Hematopoietic multipotent progenitor cell treated with erythropoietin and hydrocortisone succinate and interleukin-3 and kit ligand, for 6 days (in vitro differentiated cells): Measurements from ENCODE around the gene SERPINB5.

Source experiments
- DNase-seq: peaks from one replicate; pipeline ENCODE4 v3.0.0-alpha.2; 2015

SERPINB5 gene

GRCh38 chr18:63476668-63477067 lies at the start of gene SERPINB5:
SERPINB5 (plus strand) TSS chr18:63476958; CDS start chr18:63484429, 7,471 bp downstream.
- DNase-seq: no peak

GRCh38 chr18:63427558-63427957 lies 49.2 kb upstream of the SERPINB5 start:
- DNase-seq: peak; percentile 83

- no peak for DNase-seq
These were observed 46.2 kb upstream of the SERPINB5 start for GRCh38 chr18:63430526-63430925.

DNA sequence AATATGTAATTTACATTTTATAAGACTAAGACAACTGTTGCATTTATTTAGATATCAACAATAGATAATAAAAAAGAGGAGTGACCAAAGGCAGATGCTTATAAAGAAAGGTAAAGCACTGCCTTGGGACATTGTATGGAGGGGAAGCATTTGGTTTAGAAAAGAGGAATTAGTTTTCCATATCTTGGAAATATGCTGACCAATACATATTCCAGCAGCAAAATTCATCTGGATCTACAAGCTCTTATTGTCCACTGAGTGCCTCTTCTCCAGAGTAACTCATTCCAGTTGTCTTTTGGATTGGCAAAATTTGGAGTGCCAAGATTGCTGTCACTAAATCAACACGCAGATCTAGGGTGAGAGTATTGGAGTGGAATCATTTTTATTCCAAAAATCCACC lies 45.6 kb upstream of the SERPINB5 start:
- no peak for DNase-seq

DNA sequence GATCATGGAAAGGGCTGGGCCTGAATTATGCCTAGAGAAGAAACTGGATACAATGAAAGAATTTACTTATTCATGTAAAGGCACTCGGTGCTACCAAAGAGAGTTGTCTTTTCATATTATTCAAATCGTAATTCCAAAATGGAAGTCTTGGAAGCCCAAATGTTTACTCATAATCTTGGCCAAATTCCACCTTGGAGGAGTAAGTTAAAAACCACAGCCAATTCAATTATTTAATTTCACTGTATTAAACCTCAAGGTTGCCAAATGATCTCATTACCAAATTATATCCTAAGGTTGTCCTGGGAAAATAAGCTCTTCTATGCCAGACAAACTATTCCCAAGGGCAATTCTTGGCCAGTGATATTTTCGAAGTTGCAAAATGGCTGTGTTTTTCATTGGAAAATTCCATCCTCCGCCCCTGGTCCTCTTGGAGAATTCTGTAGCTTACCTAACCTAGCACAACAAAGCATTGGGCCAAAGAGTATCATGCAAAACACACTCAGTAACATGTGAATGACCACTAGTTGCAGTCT lies 43.4 kb upstream of the SERPINB5 start:
- DNase-seq: no peak

DNA sequence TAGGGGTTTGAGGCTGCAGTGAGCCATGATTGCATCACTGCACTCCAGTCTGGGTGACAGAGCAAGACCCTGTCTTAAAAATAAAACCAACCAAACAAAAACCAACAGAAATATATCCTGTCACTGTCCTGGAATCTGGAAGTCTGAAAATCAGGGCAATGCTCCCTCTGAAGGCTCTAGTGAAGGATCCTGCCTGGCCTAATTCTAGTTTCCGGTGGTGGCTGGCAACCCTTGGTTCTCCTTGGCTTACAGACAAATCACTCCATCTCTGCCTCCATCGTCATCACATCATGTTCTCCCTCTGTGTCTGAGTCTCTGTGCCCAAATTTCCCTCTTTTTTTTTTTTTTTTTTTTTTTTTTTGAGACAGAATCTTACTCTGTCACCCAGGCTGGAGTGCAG lies 38.6 kb upstream of the SERPINB5 start:
- no peak for DNase-seq

GRCh38 chr18:63439334-63439733 lies 37.4 kb upstream of the SERPINB5 start:
- DNase-seq: peak; percentile 85

GRCh38 chr18:63440219-63440618 lies 36.5 kb upstream of the SERPINB5 start:
- no peak for DNase-seq

DNA sequence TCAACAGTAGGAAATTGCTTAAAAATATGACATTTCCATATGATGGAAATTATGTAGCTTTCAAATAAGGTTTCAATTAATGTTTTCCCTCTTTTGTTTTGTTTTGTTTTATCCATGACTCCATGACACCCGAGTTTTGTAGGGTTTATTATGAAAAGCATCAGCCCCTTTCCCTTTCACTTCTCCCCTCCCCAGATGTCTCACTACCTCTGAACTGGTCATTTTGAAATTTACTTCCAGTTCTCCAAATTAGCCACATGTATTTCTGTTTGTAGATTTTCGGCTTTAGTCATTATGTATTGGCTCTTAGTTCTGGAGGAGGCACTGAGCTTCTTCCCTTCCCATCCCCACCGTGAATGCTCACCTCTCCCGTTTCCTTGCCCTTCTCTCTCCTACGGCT lies 35.9 kb upstream of the SERPINB5 start:
- no peak for DNase-seq

DNA sequence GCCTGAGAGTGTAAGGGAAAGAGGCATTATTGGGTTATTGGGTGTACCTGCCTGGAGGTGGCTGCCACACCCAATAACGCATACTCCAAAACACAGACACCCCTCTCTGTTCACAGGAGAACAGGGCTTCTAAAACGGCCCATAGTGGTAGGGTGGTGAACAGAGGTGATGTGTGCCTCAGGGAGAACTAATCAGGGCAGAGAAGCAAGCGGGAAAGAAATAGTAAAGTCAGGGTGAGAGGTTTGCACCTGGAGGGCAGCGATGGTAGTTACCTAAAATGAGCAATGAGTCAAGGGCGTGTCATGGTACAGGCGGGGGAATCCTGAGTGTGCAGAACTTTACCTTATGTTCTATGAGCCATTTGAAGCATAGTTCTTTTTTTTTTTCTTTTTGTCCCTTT lies 32.9 kb upstream of the SERPINB5 start:
- no peak for DNase-seq

- peak; percentile 65 for DNase-seq
These were observed 32.2 kb upstream of the SERPINB5 start for GRCh38 chr18:63444580-63444979.

GRCh38 chr18:63445037-63445436 lies 31.7 kb upstream of the SERPINB5 start:
- DNase-seq: no peak

- no peak for DNase-seq
These were observed 30.5 kb upstream of the SERPINB5 start for GRCh38 chr18:63446266-63446665.

- no peak for DNase-seq
These were observed 29.7 kb upstream of the SERPINB5 start for GRCh38 chr18:63447066-63447465.

GRCh38 chr18:63449426-63449825 lies 27.3 kb upstream of the SERPINB5 start:
- no peak for DNase-seq

DNA sequence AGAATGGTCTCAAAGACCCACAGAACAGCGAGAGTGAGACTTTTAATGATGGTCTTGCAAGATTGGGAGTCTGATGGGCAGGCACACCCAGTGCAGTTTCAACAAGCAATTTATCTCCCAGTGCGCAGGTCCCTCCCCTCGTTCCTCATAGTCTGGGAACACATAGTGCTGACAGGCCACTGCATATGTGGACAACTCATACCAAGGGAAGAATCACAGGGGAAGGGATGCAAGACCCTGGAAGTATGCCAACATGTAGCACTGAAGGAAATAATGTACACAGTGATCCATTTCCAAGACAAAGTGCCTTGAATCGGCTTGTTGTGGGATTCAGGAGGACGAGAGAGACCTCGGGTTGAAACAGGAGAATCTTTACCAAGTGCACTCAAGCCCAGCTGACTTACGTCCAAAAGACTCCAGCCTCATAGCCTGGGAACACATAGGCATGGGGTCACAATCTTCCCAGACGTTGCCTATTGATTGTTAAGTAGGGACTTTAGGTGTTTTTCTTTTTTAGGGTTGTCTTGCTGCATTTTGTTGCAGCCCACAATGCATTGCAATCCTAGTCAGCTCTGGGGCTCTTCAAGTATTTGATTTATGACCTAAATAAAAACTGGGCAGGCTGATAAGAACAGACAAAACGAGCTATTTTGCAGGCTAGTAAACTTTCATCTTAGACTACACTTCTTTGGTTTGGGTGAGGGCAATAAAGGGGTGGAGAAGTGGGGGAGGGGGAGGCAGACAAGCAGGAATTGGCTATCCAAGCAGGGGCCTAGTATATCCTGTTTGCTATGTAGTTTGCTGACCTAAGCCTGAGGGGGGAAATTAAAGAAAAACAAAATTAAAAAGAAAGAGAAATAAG lies 24.7 kb upstream of the SERPINB5 start:
- peak; percentile 57 for DNase-seq

- peak; percentile 74 for DNase-seq
These were observed 24.0 kb upstream of the SERPINB5 start for GRCh38 chr18:63452751-63453150.

- DNase-seq: no peak
These were observed 22.3 kb upstream of the SERPINB5 start for GRCh38 chr18:63454497-63454896.

- DNase-seq: peak; percentile 47
These were observed 18.8 kb upstream of the SERPINB5 start for GRCh38 chr18:63457977-63458376.

- DNase-seq: no peak
These were observed 16.3 kb upstream of the SERPINB5 start for GRCh38 chr18:63460414-63460813.

- DNase-seq: no peak
These were observed 12.3 kb upstream of the SERPINB5 start for GRCh38 chr18:63464434-63464833.

- no peak for DNase-seq
These were observed 11.7 kb upstream of the SERPINB5 start for GRCh38 chr18:63465059-63465458.

- no peak for DNase-seq
These were observed 9.1 kb upstream of the SERPINB5 start for GRCh38 chr18:63467699-63468098.

DNA sequence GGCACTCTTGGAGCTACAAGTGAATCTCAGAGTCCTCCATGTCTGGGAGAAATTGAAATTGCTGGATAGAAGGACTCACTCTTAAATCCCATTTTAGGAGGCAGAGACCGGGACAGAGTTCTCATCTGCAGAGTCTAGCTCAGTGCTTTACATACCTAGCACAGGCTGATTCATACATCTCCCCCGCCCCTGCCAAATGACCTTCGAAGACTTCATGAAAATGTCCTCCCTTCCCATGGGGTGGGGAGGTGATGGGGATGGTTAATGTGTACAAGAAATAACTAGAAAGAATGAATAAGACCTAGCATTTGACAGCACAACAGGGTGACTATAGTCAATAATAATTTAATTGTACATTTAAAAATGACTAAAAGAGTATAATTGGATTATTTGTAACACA lies 8.2 kb upstream of the SERPINB5 start:
- DNase-seq: no peak

DNA sequence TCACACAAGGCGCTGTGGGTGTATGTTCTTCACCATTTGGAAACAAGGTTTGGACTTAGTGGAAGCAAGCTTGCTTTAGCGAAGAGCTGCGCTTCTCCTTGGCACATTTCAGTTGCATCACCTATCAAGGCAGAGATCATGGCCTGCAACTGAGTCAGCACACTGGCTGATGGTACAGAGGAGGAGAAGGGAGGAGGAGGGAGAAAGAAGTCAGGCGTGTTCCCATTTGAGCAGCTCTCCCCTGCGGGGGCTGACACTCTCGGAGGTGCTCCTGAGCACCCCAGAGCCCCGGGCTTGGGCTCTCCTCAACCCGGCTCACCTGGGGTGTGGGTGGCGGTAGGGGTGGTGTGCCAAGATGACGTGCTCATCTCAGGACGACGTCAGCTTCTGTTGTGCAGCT lies 6.0 kb upstream of the SERPINB5 start:
- no peak for DNase-seq
